Left lung (tissue), 10 donors: ENCODE data around the gene DOCK10. TPM values are rescaled to one million over a fixed set of nuclear protein-coding genes. Genes with fewer than 3 reads are reported as not detected.

ENCODE experiments used
- ATAC-seq: fragments of 200-7000 bp; cut with Tn5 transposase; one replicate; pipeline ENCODE4 v1.9.1; 2020; ENCODE audit warnings: moderate library complexity
- DNase-seq, 4 donors: peaks; one replicate each; pipeline ENCODE4 v3.0.0-alpha.2; 2013 to 2020
- H3K27ac ChIP-seq, 2 donors: fragments of 200-600 bp; sonication (generic) in 1 of 2; one replicate each; pipeline versions ENCODE4 v1.5.0 to v1.8.0; 2020 to 2021
- H3K27me3 ChIP-seq, 2 donors: fragments of 200-600 bp; sonication (generic) in 1 of 2; one replicate each; pipeline versions ENCODE4 v1.5.0 to v1.8.0; 2020 to 2021
- H3K36me3 ChIP-seq, 2 donors: fragments of 200-600 bp; sonication (generic) in 1 of 2; one replicate each; pipeline versions ENCODE4 v1.5.0 to v1.8.0; 2020 to 2021
- H3K4me1 ChIP-seq, 2 donors: fragments of 200-600 bp; one replicate each; pipeline ENCODE4 v1.8.0; 2021
- H3K4me3 ChIP-seq, 2 donors: fragments of 200-600 bp; sonication (generic) in 1 of 2; one replicate each; pipeline versions ENCODE4 v1.5.0 to v1.8.0; 2020 to 2021; ENCODE audit warnings: mild to moderate bottlenecking in 1 of 2
- H3K9me3 ChIP-seq, 2 donors: fragments of 200-600 bp; sonication (generic) in 1 of 2; one replicate each; pipeline versions ENCODE4 v1.5.0 to v1.8.0; 2020 to 2021
- CTCF ChIP-seq, 2 donors: fragments of 200-600 bp; sonication (generic) in 1 of 2; IDR thresholded peaks; one replicate each; pipeline versions ENCODE4 v1.5.0 to v1.8.0; 2021; ENCODE audit warnings: antibody characterized with exemption in 2 of 2
- intact Hi-C, 2 donors: fragments of 100-400 bp; cut with DNase I; formaldehyde crosslinking; loops; one replicate each; pipeline versions ENCODE4 v1.11.2 to v1.14.2; 2022
- polyA plus RNA-seq, 6 donors: library from polyadenylated mRNA; unstranded; fragments of 120-200 nt; gene quantifications; one replicate each; pipeline ENCODE4 v1.2.1, GENCODE V29; 2013; ENCODE audit not compliant: insufficient read length in 6 of 6
- total RNA-seq, 2 donors: library from RNA; stranded (reverse); fragmentation: NEBNext Ultra II Directional; extraction: Animal tissue kit (Norgen Biotek cat#: 25700); gene quantifications; one replicate each; pipeline ENCODE4 v1.2.1, GENCODE V29; 2021
- donor health status: DM: no; HTN: yes; CAD: no.
- donor health status: DM: no; HTN: no; CAD: no.

DOCK10 gene
- total and polyA plus RNA-seq, 8 donors = 17.8 to 55.9 (median 45.6) TPM

- H3K9me3 ChIP-seq = peaks cover 0 to 20% of the 10 kb centered on the region in 2 donors
- no peaks in the 10 kb centered on the region for H3K36me3 ChIP-seq
- H3K27ac ChIP-seq = no peak overlapping the region
- DNase-seq (no peak), ATAC-seq (no peak)
- intact Hi-C loops = no loop called here
- no peak overlapping the region for H3K4me3 ChIP-seq
- no peaks in the 10 kb centered on the region for H3K27me3 ChIP-seq
- no peaks in the 10 kb centered on the region for H3K4me1 ChIP-seq
- TF ChIP-seq CTCF (IDR thresholded peaks at IDR 0.05) = no peak
Observed at GRCh38 chr2:224734949-224735348, 307.3 kb downstream of the DOCK10 start.

- DNase-seq = no peak
- Histone ChIP-seq H3K9me3 (peaks cover 0 to 36% of the 10 kb centered on the region in 2 donors), H3K27me3 (no peaks in the 10 kb centered on the region), H3K4me3 (no peak overlapping the region), H3K27ac (no peak overlapping the region), H3K36me3 (no peaks in the 10 kb centered on the region), H3K4me1 (no peaks in the 10 kb centered on the region)
- intact Hi-C loops = no loop called here
- no peak for TF ChIP-seq CTCF (IDR thresholded peaks at IDR 0.05)
- no peak for ATAC-seq
Observed at GRCh38 chr2:224731665-224732064, 310.6 kb downstream of the DOCK10 start.

- no peak for ATAC-seq
- no peak for TF ChIP-seq CTCF (IDR thresholded peaks at IDR 0.05)
Observed at GRCh38 chr2:224729435-224729834, 312.8 kb downstream of the DOCK10 start.

GRCh38 chr2:224724331-224724730 is 317.9 kb downstream of the DOCK10 start:
- no peaks in the 10 kb centered on the region for H3K36me3 ChIP-seq
- ATAC-seq (no peak), DNase-seq (no peak)
- H3K4me3 ChIP-seq = no peak overlapping the region
- H3K27ac ChIP-seq = no peak overlapping the region
- intact Hi-C loops = no loop called here
- peaks cover 0 to 22% of the 10 kb centered on the region in 2 donors for H3K9me3 ChIP-seq
- no peak for TF ChIP-seq CTCF (IDR thresholded peaks at IDR 0.05)
- no peaks in the 10 kb centered on the region for H3K4me1 ChIP-seq
- H3K27me3 ChIP-seq = no peaks in the 10 kb centered on the region

More at GRCh38 chr2:224729435-224729834, 312.8 kb downstream of the DOCK10 start:
- Histone ChIP-seq H3K9me3 (peaks cover 0 to 27% of the 10 kb centered on the region in 2 donors), H3K36me3 (no peaks in the 10 kb centered on the region), H3K27ac (no peak overlapping the region), H3K4me1 (no peaks in the 10 kb centered on the region), H3K27me3 (no peaks in the 10 kb centered on the region), H3K4me3 (no peak overlapping the region)
- no peak for DNase-seq
- intact Hi-C loops = no loop called here

- ATAC-seq (no peak), DNase-seq (no peak)
- Histone ChIP-seq H3K9me3 (peaks cover 0 to 17% of the 10 kb centered on the region in 2 donors), H3K27me3 (no peaks in the 10 kb centered on the region), H3K36me3 (no peaks in the 10 kb centered on the region), H3K27ac (no peak overlapping the region), H3K4me1 (no peaks in the 10 kb centered on the region), H3K4me3 (no peak overlapping the region)
- intact Hi-C loops = no loop called here
- no peak for TF ChIP-seq CTCF (IDR thresholded peaks at IDR 0.05)
Observed at GRCh38 chr2:224723586-224724217, 318.6 kb downstream of the DOCK10 start.
